MM.1S (cell line): ENCODE data around the gene GPX8.

Experiments
- DNase-seq: peaks from one replicate; pipeline ENCODE4 v3.0.0-alpha.2; 2015
- H2AFZ ChIP-seq: fragments of 300-600 bp; sonication (generic); 2 replicates; pipeline ENCODE4 v1.6.0; 2016; ENCODE audit warnings: antibody characterized with exemption, low read length
- H3F3A ChIP-seq: fragments of 300-600 bp; sonication (generic); 2 replicates; pipeline ENCODE4 v1.6.1; 2016; ENCODE audit warnings: mild to moderate bottlenecking, antibody characterized with exemption, low read length, moderate library complexity, mixed read lengths; ENCODE audit not compliant: insufficient read depth
- H3K27ac ChIP-seq: fragments of 300-600 bp; sonication (generic); 2 replicates; pipeline ENCODE4 v1.5.1; 2016; ENCODE audit warnings: mild to moderate bottlenecking, low read length
- H3K27me3 ChIP-seq: fragments of 300-600 bp; sonication (generic); replicated peaks from 2 replicates; pipeline ENCODE4 v1.6.0; 2016; ENCODE audit warnings: low read length; ENCODE audit not compliant: insufficient read depth
- H3K36me3 ChIP-seq: fragments of 300-600 bp; sonication (generic); replicated peaks from 2 replicates; pipeline ENCODE4 v1.6.1; 2016; ENCODE audit warnings: mild to moderate bottlenecking, low read length, mixed read lengths; ENCODE audit not compliant: insufficient read depth
- H3K4me1 ChIP-seq: fragments of 300-600 bp; sonication (generic); 2 replicates; pipeline ENCODE4 v1.6.1; 2016; ENCODE audit warnings: low read length, mixed read lengths
- H3K4me2 ChIP-seq: fragments of 300-600 bp; sonication (generic); 2 replicates; pipeline ENCODE4 v1.6.0; 2016; ENCODE audit warnings: low read depth, low read length
- H3K4me3 ChIP-seq: fragments of 300-600 bp; sonication (generic); 2 replicates; pipeline ENCODE4 v1.5.1; 2016; ENCODE audit warnings: low read length, mixed read lengths
- H3K79me2 ChIP-seq: fragments of 300-600 bp; sonication (generic); 2 replicates; pipeline ENCODE4 v1.6.1; 2016; ENCODE audit warnings: mixed run types, low read length, mixed read lengths
- H3K9ac ChIP-seq: fragments of 300-600 bp; sonication (generic); 2 replicates; pipeline ENCODE4 v1.6.1; 2016; ENCODE audit warnings: low read length, mixed read lengths
- H3K9me2 ChIP-seq: fragments of 300-600 bp; sonication (generic); replicated peaks from 2 replicates; pipeline ENCODE4 v1.6.1; 2016; ENCODE audit warnings: mild to moderate bottlenecking, low read length, mixed read lengths; ENCODE audit not compliant: insufficient read depth
- H3K9me3 ChIP-seq: fragments of 300-600 bp; sonication (generic); replicated peaks from 2 replicates; pipeline ENCODE4 v1.6.1; 2016; ENCODE audit warnings: mild to moderate bottlenecking, low read length, mixed read lengths; ENCODE audit not compliant: insufficient read depth
- H4K20me1 ChIP-seq: fragments of 300-600 bp; sonication (generic); 2 replicates; pipeline ENCODE4 v1.6.1; 2016; ENCODE audit warnings: mild to moderate bottlenecking, low read length, moderate library complexity, mixed read lengths; ENCODE audit not compliant: insufficient read depth
- CTCF ChIP-seq: fragments of 300-600 bp; sonication (generic); IDR thresholded peaks from 2 replicates; pipeline ENCODE4 v1.5.1; 2016; ENCODE audit warnings: antibody characterized with exemption, low read length, mixed read lengths
- EZH2 ChIP-seq: fragments of 300-600 bp; sonication (generic); optimal IDR thresholded peaks from 2 replicates; pipeline ENCODE3; 2017; ENCODE audit warnings: low read depth, mild to moderate bottlenecking, antibody characterized with exemption, low read length, mixed read lengths
- EZH2phosphoT487 ChIP-seq: fragments of 300-600 bp; sonication (generic); IDR thresholded peaks from 2 replicates; pipeline ENCODE4 v1.6.1; 2018; ENCODE audit warnings: antibody characterized with exemption, low read length

GPX8 gene

DNA sequence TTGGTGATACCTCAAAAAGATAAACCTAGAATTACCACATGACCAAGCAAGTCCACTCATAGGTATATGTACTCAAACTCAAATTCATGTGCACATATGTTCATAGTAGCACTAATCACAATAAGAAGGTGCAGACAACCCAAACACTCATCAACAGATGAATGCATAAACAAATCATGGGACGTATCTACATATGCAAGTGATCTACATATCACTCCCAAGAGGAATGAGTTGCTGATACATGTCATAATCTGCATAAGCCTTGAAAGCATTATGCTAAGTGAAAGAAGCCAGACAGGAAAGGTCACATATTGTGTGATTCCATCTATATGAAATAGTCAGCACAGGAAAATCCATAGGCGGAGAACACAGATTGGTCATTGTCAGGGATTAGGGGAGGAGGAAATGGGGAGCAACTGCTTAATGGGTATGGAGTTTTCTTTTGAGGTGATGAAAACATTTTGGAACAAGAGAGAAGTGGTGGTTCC lies 10.6 kb upstream of the GPX8 start:
- Histone ChIP-seq H2AFZ (no peak overlapping the region), H3K9me3 (no peaks in the 10 kb centered on the region), H3K27me3 (no peaks in the 10 kb centered on the region), H3K4me2 (no peak overlapping the region), H3K4me3 (no peak overlapping the region), H3K79me2 (no peaks in the 10 kb centered on the region), H3K36me3 (no peaks in the 10 kb centered on the region), H4K20me1 (no peaks in the 10 kb centered on the region), H3K27ac (no peak overlapping the region), H3K9me2 (no peaks in the 10 kb centered on the region), H3K9ac (no peak overlapping the region), H3K4me1 (0 out of 2 replicates have a peak, but pooled peaks cover 4% of the 10 kb centered on the region), H3F3A (no peaks in the 10 kb centered on the region)
- TF ChIP-seq EZH2, result no peak
- TF ChIP-seq EZH2phosphoT487, result no peak
- no peak for TF ChIP-seq CTCF
- DNase-seq, result no peak

- H4K20me1 ChIP-seq, result no peaks in the 10 kb centered on the region
- no peaks in the 10 kb centered on the region; the same call in 1 of the 2 replicates for H3K4me1 ChIP-seq
- H3K27ac ChIP-seq, result no peak overlapping the region
- no peak overlapping the region for H3K4me3 ChIP-seq
- TF ChIP-seq EZH2phosphoT487 (no peak), CTCF (no peak), EZH2 (no peak)
- no peaks in the 10 kb centered on the region for H3K36me3 ChIP-seq
- H3K9ac ChIP-seq, result no peak overlapping the region
- no peak for DNase-seq
- H3K4me2 ChIP-seq, result no peak overlapping the region
- H3K9me2 ChIP-seq, result no peaks in the 10 kb centered on the region
- no peaks in the 10 kb centered on the region for H3K27me3 ChIP-seq
- H3K79me2 ChIP-seq, result no peaks in the 10 kb centered on the region
- H2AFZ ChIP-seq, result no peak overlapping the region
- H3K9me3 ChIP-seq, result no peaks in the 10 kb centered on the region
- H3F3A ChIP-seq, result no peaks in the 10 kb centered on the region
These were observed 7.8 kb upstream of the GPX8 start for GRCh38 chr5:55151923-55152842.

DNA sequence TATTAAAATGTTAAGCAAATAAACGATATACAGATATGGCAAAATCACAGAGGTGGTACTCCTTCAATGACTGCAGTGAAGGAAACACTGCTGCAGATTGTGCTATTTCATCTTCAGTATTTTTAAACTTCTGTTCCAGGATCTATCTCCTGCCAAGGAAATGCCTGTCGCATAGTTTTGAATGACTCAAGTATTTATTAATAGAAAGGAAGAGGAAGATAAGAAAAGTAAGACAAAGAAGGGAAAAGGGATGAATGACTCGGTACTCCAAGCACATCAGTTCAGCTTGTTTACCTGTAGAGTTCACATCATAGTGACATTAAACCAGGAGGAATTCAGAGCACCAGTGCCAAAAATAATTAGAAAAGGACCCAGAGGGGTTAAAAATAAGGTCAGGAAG lies 5.1 kb upstream of the GPX8 start:
- Histone ChIP-seq H3K9me2 (no peaks in the 10 kb centered on the region), H3K9me3 (no peaks in the 10 kb centered on the region), H3K4me1 (no peaks in the 10 kb centered on the region; the same call in 1 of the 2 replicates), H3K36me3 (no peaks in the 10 kb centered on the region), H3K27me3 (no peaks in the 10 kb centered on the region), H3K27ac (no peak overlapping the region), H3K79me2 (no peaks in the 10 kb centered on the region), H3F3A (no peaks in the 10 kb centered on the region), H3K4me2 (no peak overlapping the region), H3K9ac (no peak overlapping the region), H2AFZ (no peak overlapping the region), H4K20me1 (no peaks in the 10 kb centered on the region), H3K4me3 (no peak overlapping the region)
- TF ChIP-seq CTCF (no peak), EZH2 (no peak), EZH2phosphoT487 (no peak)
- DNase-seq, result no peak
